ENCODE measurements around the gene ACTR5.
"Not testable (repeated sequence)": the region's sequence is repeated elsewhere in the genome, so short reads cannot be mapped to it uniquely, and the experiment has no call there.

ACTR5 gene

GRCh38 chr20:38799203-38799602 is 50.9 kb downstream of the ACTR5 start:
- DNase-seq (ENCODE audit: low read depth, low spot score): no peak
- H3K27ac ChIP-seq: no peak overlapping the region

GRCh38 chr20:38800882-38801281 is 52.6 kb downstream of the ACTR5 start:
- no peak overlapping the region for H3K27ac ChIP-seq
- no peak for DNase-seq (ENCODE audit: low read depth, low spot score)

- DNase-seq (ENCODE audit: low read depth, low spot score): no peak
- H3K27ac ChIP-seq: no peak overlapping the region
Observed at GRCh38 chr20:38804221-38804620, 56.0 kb downstream of the ACTR5 start.

- DNase-seq (ENCODE audit: low read depth, low spot score): no peak
- no peak overlapping the region for H3K27ac ChIP-seq
Observed at GRCh38 chr20:38804682-38805501, 56.6 kb downstream of the ACTR5 start.

GRCh38 chr20:38805502-38805957 is 57.3 kb downstream of the ACTR5 start, which contains the start of gene PPP1R16B:
TSS of gene PPP1R16B (plus strand) at chr20:38805697. CDS start at chr20:38835926, 30,229 bp downstream.
- H3K27ac ChIP-seq: no peak within 1 kb of the TSS
- DNase-seq (ENCODE audit: low read depth, low spot score): no peak

GRCh38 chr20:38805958-38806854 is 57.9 kb downstream of the ACTR5 start:
- DNase-seq (ENCODE audit: low read depth, low spot score): no peak
- H3K27ac ChIP-seq: no peak overlapping the region

GRCh38 chr20:38806855-38807655 is 58.8 kb downstream of the ACTR5 start:
- H3K27ac ChIP-seq: no peak overlapping the region
- no peak for DNase-seq (ENCODE audit: low read depth, low spot score)

GRCh38 chr20:38809942-38810341 is 61.7 kb downstream of the ACTR5 start:
- no peak overlapping the region for H3K27ac ChIP-seq
- no peak for DNase-seq (ENCODE audit: low read depth, low spot score)

GRCh38 chr20:38810926-38811630 is 62.8 kb downstream of the ACTR5 start:
- DNase-seq (ENCODE audit: low read depth, low spot score): no peak
- H3K27ac ChIP-seq: no peak overlapping the region

- no peak overlapping the region for H3K27ac ChIP-seq
- DNase-seq (ENCODE audit: low read depth, low spot score): no peak
Observed at GRCh38 chr20:38811769-38812168, 63.5 kb downstream of the ACTR5 start.

GRCh38 chr20:38812182-38812581 is 63.9 kb downstream of the ACTR5 start:
- H3K27ac ChIP-seq: no peak overlapping the region
- DNase-seq (ENCODE audit: low read depth, low spot score): no peak

- H3K27ac ChIP-seq: no peak overlapping the region
- no peak for DNase-seq (ENCODE audit: low read depth, low spot score)
Observed at GRCh38 chr20:38812709-38813573, 64.7 kb downstream of the ACTR5 start.

- DNase-seq (ENCODE audit: low read depth, low spot score); H3K27ac ChIP-seq: not testable (repeated sequence)
Observed at GRCh38 chr20:38813574-38813962, 65.3 kb downstream of the ACTR5 start.

- H3K27ac ChIP-seq: no peak overlapping the region
- no peak for DNase-seq (ENCODE audit: low read depth, low spot score)
Observed at GRCh38 chr20:38815446-38815845, 67.2 kb downstream of the ACTR5 start.

GRCh38 chr20:38818113-38819065 is 70.1 kb downstream of the ACTR5 start:
- no peak for DNase-seq (ENCODE audit: low read depth, low spot score)
- no peak overlapping the region for H3K27ac ChIP-seq
